ENCODE data around the gene RGL4.
"Not testable (repeated sequence)": the region's sequence is repeated elsewhere in the genome, so short reads cannot be mapped to it uniquely, and the experiment has no call there.

RGL4 gene

GRCh38 chr22:23670378-23671295, 20.2 kb upstream of the RGL4 start:
- TF ChIP-seq, protein P1, sequence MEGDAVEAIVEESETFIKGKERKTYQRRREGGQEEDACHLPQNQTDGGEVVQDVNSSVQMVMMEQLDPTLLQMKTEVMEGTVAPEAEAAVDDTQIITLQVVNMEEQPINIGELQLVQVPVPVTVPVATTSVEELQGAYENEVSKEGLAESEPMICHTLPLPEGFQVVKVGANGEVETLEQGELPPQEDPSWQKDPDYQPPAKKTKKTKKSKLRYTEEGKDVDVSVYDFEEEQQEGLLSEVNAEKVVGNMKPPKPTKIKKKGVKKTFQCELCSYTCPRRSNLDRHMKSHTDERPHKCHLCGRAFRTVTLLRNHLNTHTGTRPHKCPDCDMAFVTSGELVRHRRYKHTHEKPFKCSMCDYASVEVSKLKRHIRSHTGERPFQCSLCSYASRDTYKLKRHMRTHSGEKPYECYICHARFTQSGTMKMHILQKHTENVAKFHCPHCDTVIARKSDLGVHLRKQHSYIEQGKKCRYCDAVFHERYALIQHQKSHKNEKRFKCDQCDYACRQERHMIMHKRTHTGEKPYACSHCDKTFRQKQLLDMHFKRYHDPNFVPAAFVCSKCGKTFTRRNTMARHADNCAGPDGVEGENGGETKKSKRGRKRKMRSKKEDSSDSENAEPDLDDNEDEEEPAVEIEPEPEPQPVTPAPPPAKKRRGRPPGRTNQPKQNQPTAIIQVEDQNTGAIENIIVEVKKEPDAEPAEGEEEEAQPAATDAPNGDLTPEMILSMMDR (IDR thresholded peaks at IDR 0.05; ENCODE audit: insufficient read depth, missing control alignments): no peak
- FAIRE-seq (no peak), DNase-seq (ENCODE audit: insufficient read length, low spot score) (no peak)

DNA sequence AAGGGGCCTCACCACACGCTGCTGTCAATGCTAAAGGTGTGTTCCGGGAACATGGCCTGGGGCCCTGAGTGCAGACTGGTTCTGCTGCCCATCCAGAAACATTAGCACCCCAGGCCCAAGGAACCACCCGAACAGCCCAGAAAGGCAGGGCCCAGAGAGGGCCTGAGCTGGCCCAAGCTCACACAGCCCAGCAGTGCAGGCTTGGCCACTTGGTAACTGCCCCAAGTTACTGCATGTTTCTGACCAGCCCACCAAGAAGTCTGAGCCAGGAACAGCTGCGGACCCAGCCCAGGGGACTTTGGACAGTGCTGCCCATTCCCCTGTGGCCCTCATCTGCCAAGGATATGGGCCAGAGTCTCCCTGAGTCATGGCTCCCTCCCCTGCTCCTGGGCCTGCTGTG, 19.4 kb upstream of the RGL4 start:
- not testable (repeated sequence) for DNase-seq (ENCODE audit: insufficient read length, low spot score); FAIRE-seq

DNA sequence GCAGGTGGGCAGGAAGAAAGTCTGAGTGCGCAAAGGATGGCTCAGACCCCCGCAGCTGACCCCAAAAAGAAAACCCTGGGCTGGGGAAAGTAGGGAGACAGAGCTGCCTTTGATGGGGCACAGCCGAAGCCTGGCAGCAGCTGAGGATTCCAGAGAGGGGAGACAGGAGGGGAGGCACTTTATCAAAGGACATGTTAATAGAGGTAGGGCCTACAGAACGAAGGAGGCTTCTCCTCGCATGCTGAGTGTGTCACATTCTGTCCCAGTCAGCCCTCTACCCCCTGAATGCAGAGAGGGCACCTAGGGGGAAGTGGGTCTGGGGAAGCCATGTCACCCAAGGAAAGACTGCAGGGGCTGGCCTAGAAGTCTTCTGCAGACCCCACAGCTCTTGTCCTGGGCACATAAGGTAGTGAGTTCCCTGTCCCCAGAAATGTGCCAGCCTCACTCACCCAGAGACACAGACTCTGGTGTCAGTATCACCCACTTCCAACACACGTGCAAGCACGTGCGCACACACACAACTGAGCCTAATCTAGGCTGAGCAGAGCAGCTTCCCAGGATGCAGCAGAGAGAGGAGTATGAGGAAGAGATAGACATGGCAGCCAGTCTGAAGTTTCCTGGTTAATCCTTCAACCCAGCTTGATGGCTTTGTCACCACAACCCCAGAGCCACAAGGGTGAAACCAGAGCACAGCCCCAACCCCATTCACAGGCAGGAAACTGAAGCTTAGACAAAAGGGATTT, 18.3 kb upstream of the RGL4 start:
- FAIRE-seq; DNase-seq (ENCODE audit: insufficient read length, low spot score): not testable (repeated sequence)

- FAIRE-seq (no peak), DNase-seq (ENCODE audit: insufficient read length, low spot score) (no peak)
- TF ChIP-seq, protein P1 (IDR thresholded peaks at IDR 0.05; ENCODE audit: insufficient read depth, missing control alignments): no peak
Measured at GRCh38 chr22:23673050-23673620, 17.7 kb upstream of the RGL4 start.

DNA sequence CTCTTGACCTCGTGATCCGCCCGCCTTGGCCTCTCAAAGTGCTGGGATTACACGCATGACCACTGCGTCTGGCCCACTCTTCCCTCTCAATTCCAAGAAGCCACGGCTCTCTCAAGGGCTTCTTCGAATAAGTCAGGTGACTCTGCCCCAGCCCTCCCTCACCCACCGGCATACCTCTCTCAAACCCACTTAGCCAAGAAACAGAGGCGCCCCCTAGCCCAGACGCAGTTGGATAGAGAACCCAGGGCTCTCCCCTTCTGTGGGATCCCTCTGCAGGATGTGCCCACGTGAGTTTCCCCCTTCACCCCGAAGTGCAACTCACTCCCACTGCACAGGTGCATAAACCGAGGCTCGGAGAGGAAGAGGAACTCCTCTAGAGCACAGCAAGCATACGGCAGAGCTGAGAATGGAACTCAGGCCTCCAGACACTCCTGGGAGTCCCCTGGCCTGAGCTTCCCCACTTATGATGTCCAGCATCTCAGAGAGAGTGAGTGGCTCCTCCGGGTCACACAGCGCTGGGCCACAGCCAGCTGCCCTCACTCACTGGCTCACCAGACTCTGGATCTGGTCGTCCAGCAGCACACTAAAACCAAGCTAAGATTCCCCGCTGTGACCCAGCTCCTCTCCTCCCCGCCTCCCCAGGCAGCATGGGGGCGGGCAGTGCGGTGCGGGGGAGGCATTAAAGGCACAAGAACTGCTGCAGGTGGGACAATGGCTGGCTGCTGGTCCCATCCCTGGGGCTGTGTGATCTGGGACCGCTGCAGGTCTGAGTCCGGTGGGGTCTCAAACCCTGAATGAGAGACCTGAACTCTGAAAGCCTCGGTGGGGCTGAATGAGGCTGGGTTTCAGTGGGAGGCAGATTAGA, 16.8 kb upstream of the RGL4 start:
- TF ChIP-seq, protein P1 (IDR thresholded peaks at IDR 0.05; ENCODE audit: insufficient read depth, missing control alignments): no peak
- FAIRE-seq (no peak), DNase-seq (ENCODE audit: insufficient read length, low spot score) (no peak)

DNA sequence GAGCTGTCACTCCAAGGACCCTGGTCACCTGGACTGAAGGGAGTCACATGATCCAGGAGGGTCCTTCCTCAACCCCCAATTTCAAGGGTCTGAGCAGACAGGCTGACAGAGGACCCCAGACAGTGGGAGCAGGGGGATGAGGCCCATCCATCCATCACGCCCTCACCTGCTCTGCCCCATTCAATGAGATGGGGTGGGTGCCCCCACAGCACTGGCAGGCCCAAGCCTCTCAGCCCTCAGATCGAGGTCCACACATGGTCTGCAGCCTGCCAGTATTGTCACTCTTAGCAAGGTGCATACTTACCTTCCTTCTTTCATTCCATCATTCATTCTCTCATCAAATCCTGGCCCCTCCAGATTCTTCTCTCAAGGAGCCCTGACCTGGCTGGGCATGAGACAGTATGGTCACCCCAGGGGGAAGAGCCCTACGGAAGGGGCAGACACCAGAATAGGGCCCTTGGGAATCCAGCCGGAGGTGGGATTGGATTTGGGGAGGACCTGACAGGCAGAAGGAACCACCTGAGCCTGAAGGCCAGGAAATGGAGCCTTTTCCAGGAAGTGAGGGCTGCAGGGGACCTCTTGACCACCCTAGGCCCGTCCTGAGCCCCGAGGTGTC, 15.8 kb upstream of the RGL4 start:
- not testable (repeated sequence) for DNase-seq (ENCODE audit: insufficient read length, low spot score); FAIRE-seq

- FAIRE-seq: no peak
- no peak for DNase-seq (ENCODE audit: insufficient read length, low spot score)
- TF ChIP-seq, protein P1 (IDR thresholded peaks at IDR 0.05; ENCODE audit: insufficient read depth, missing control alignments): no peak
Measured at GRCh38 chr22:23675502-23676415, 15.1 kb upstream of the RGL4 start.

DNA sequence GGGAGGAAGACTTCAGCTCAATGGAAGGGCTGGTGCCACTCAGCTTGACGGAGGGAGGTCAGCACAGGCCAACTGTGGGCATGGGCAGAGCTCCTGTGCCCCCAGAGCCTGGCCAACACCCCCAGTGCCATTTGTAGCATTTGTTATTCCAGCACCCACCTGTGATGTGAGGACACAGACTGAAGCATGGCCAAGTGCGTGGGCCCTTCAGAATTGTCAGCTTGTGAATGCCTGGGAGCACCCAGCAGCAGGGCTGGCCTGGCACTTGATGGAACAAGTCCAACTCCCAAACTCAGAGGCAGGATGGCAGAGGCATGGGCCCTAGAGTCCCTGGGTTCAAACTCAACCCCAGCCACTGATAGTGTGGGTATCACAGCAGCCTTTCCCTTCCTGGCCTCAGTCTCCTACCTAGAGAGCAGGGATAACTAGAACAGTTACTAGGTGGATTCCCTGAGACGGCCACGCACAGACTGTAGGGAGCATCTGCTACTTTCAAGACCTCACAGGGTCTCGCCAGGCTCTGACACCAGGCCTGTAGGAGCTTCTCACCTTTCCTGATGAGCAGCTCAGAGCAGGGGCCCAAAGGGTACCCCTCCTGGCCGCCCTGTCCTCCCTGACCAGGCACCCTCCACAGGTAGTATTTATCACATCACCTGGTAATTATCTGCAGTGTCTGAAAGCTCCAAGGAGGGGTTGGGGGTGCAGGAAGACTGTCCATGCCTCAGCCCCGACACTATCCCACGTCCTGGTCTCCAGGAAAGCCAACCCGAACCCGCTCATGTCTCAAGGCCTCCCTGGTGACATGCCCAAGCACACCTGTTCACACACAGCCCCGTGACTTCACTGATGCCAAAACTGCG, 13.7 kb upstream of the RGL4 start:
- DNase-seq (ENCODE audit: insufficient read length, low spot score); FAIRE-seq: not testable (repeated sequence)

All from D721Med (cell line).